Spleen (tissue), 11 donors: ENCODE data around the gene KIR3DL3. TPM values are rescaled to one million over a fixed set of nuclear protein-coding genes. Genes with fewer than 3 reads are reported as not detected.

ENCODE experiments used
- DNase-seq: peaks from one replicate; pipeline ENCODE4 v3.0.0-alpha.2; 2020
- H3K27ac ChIP-seq, 8 donors: fragments of 200-600 bp; sonication (generic) in 7 of 8; 1 replicate in 4 of 8; 2 replicates in 4 of 8; pipeline versions ENCODE4 v1.5.0 to v1.8.0; 2016 to 2021; ENCODE audit warnings: inconsistent platforms in 4 of 8, mild to moderate bottlenecking in 4 of 8, moderate library complexity in 1 of 8
- H3K27me3 ChIP-seq, 7 donors: fragments of 200-600 bp; sonication (generic) in 6 of 7; replicated peaks in 1 of 7; 1 replicate in 4 of 7; 2 replicates in 3 of 7; pipeline versions ENCODE4 v1.5.0 to v1.8.0; 2016 to 2021; ENCODE audit warnings: inconsistent platforms in 3 of 7, mild to moderate bottlenecking in 1 of 7
- H3K36me3 ChIP-seq, 6 donors: fragments of 200-600 bp; sonication (generic) in 5 of 6; 1 replicate in 4 of 6; 2 replicates in 2 of 6; pipeline versions ENCODE4 v1.5.0 to v1.8.0; 2016 to 2021; ENCODE audit warnings: inconsistent platforms in 2 of 6
- H3K4me1 ChIP-seq, 6 donors: fragments of 200-600 bp; sonication (generic) in 5 of 6; 1 replicate in 3 of 6; 2 replicates in 3 of 6; pipeline versions ENCODE4 v1.5.0 to v1.8.0; 2016 to 2021; ENCODE audit warnings: inconsistent platforms in 3 of 6
- H3K4me3 ChIP-seq, 8 donors: fragments of 200-600 bp; sonication (generic) in 7 of 8; 1 replicate in 4 of 8; 2 replicates in 4 of 8; pipeline versions ENCODE4 v1.5.0 to v1.8.0; 2016 to 2021; ENCODE audit warnings: inconsistent platforms in 4 of 8, mild to moderate bottlenecking in 4 of 8, moderate library complexity in 2 of 8
- H3K9me3 ChIP-seq, 8 donors: fragments of 200-600 bp; sonication (generic) in 7 of 8; 1 replicate in 4 of 8; 2 replicates in 4 of 8; pipeline versions ENCODE4 v1.5.0 to v1.8.0; 2016 to 2021; ENCODE audit warnings: inconsistent platforms in 4 of 8
- POLR2A ChIP-seq, 3 donors: fragments of 450-650 bp; IDR thresholded peaks; one replicate each; pipeline ENCODE4 v1.5.1; 2017; ENCODE audit warnings: antibody characterized with exemption in 3 of 3, mild to moderate bottlenecking in 1 of 3
- POLR2AphosphoS5 ChIP-seq, 3 donors: sonication (generic); formaldehyde crosslinking; IDR thresholded peaks; one replicate each; pipeline ENCODE4 v1.5.1; 2017; ENCODE audit warnings: antibody characterized with exemption in 3 of 3
- WGBS, 5 donors: extraction: QIAGEN DNeasy Blood & Tissue Kit in 3 of 5; methylation state at CpG; one replicate each; pipeline versions ENCODE4 v1.1.5 to v1.1.7; 2013 to 2018; 5-methylcytosine and 5-hydroxymethylcytosine counted together
- intact Hi-C: fragments of 100-400 bp; cut with DNase I; formaldehyde crosslinking; loops from one replicate; pipeline ENCODE4 v1.15.0; 2023; ENCODE audit warnings: low total_unique reads
- polyA plus RNA-seq, 3 donors: library from polyadenylated mRNA; stranded (reverse); fragments of 200-250 nt; gene quantifications; one replicate each; pipeline ENCODE4 v1.2.1, GENCODE V29; 2013
- total RNA-seq, 7 donors: library from RNA; depleted of rRNA in 3 of 7; stranded (reverse); fragments of >200 nt in 3 of 7; fragmentation: NEBNext Ultra II Directional in 4 of 7; extraction: Animal tissue kit (Norgen Biotek cat#: 25700) in 4 of 7; gene quantifications; one replicate each; pipeline versions ENCODE4 v1.1.0 to v1.2.1, GENCODE V29; 2016 to 2021
- TF ChIP-seq, protein P1 (sequence below), 11 experiments: fragments of 200-600 bp in 7 of 11; fragments of 450-650 bp in 4 of 11; sonication (generic) in 4 of 11; IDR thresholded peaks in 8 of 11; conservative IDR thresholded peaks in 3 of 11; 1 replicate in 7 of 11; 2 replicates in 4 of 11; pipeline versions ENCODE4 v1.4.0 to v1.8.0; 2016 to 2021; ENCODE audit warnings: antibody characterized with exemption in 11 of 11, inconsistent platforms in 4 of 11, mild to moderate bottlenecking in 1 of 11
- donor health status: healthy with polysubstance abuse.
- donor health status: DM: no; HTN: no; CAD: no; lungs with moderate emphysema.
- donor health status: DM: no; HTN: no; CAD: no.
- donor health status: Bipolar disorder and iron deficiency.
- donor health status: healthy.
- donor health status: DM: no; HTN: no; CAD: no.
- donor health status: DM: yes; HTN: yes; CAD: no.

KIR3DL3 gene
- total and polyA plus RNA-seq, 10 donors, result not detected

DNA sequence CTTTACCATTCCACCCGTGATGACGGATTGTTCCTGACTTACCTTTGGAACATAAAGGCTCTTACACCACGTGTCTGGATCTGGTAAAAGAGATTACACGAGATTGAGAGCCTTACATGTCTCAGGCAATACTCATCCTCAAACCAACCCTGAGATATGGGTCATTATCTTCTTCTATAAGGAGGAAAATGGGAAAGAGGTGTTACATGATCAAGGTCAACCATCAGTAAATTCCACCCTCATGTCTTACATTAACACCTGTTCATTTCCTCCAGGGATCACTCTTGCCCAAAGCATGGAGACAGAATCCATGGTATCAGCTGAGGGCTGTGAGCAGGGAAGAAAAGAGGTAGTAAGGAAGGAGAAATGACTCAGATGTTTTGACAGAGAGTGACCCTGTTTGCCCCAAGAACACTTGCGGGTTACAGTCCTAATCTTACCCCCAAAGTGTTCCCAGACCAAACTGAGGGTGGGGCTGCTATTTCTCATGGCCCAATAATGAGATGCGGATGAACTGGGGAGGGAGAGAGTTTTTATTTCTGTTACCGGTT lies 41.9 kb upstream of the KIR3DL3 start:
- TF ChIP-seq, protein P1, sequence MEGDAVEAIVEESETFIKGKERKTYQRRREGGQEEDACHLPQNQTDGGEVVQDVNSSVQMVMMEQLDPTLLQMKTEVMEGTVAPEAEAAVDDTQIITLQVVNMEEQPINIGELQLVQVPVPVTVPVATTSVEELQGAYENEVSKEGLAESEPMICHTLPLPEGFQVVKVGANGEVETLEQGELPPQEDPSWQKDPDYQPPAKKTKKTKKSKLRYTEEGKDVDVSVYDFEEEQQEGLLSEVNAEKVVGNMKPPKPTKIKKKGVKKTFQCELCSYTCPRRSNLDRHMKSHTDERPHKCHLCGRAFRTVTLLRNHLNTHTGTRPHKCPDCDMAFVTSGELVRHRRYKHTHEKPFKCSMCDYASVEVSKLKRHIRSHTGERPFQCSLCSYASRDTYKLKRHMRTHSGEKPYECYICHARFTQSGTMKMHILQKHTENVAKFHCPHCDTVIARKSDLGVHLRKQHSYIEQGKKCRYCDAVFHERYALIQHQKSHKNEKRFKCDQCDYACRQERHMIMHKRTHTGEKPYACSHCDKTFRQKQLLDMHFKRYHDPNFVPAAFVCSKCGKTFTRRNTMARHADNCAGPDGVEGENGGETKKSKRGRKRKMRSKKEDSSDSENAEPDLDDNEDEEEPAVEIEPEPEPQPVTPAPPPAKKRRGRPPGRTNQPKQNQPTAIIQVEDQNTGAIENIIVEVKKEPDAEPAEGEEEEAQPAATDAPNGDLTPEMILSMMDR (IDR thresholded peaks at IDR 0.05 in 8 of 11, conservative IDR thresholded peaks at IDR 0.05 in 3 of 11), result no peak
- TF ChIP-seq POLR2A (IDR thresholded peaks at IDR 0.05), result no peak
- TF ChIP-seq POLR2AphosphoS5 (IDR thresholded peaks at IDR 0.05), result no peak
- intact Hi-C loops, result no loop called here
- Histone ChIP-seq H3K27me3 (peaks cover 0 to 70% (median 0%) of the 10 kb centered on the region in 7 donors), H3K9me3 (no peaks in the 10 kb centered on the region), H3K27ac (no peak overlapping the region), H3K4me3 (no peak overlapping the region), H3K4me1 (no peaks in the 10 kb centered on the region), H3K36me3 (no peaks in the 10 kb centered on the region)
- 52 to 60% (median 58%) methylated on average over 7 of the region's 7 CpGs for WGBS, 5 donors
- no peak for DNase-seq

DNA sequence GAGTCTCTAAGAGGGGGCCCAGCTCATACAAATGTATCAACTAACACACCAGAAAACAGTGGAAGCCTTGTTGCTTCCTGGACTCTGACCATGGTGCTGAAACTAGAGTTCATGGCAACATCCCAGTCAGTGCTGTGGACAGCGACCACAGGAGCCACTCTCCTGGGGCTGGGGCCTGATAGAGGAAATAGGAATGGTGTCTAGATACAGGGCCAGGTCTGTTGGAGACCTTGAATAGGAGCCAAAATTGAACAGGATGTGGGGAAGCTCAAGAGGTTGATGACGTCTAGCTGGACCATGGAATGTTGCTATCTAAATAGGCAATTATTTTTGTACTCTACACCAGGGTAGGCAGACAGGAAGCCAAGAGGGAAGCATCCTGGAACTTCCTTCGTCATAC lies 39.7 kb upstream of the KIR3DL3 start:
- DNase-seq, result no peak
- Histone ChIP-seq H3K4me1 (no peaks in the 10 kb centered on the region), H3K36me3 (no peaks in the 10 kb centered on the region), H3K27ac (no peak overlapping the region), H3K4me3 (no peak overlapping the region), H3K9me3 (no peaks in the 10 kb centered on the region), H3K27me3 (peaks cover 0 to 73% (median 4%) of the 10 kb centered on the region in 7 donors)
- WGBS, 5 donors, result 21 to 35% (median 22%) methylated on average over 3 of the region's 3 CpGs
- intact Hi-C loops, result no loop called here
- TF ChIP-seq POLR2A (IDR thresholded peaks at IDR 0.05) (no peak), POLR2AphosphoS5 (IDR thresholded peaks at IDR 0.05) (no peak)
- TF ChIP-seq, protein P1 (IDR thresholded peaks at IDR 0.05 in 8 of 11, conservative IDR thresholded peaks at IDR 0.05 in 3 of 11), result no peak

DNA sequence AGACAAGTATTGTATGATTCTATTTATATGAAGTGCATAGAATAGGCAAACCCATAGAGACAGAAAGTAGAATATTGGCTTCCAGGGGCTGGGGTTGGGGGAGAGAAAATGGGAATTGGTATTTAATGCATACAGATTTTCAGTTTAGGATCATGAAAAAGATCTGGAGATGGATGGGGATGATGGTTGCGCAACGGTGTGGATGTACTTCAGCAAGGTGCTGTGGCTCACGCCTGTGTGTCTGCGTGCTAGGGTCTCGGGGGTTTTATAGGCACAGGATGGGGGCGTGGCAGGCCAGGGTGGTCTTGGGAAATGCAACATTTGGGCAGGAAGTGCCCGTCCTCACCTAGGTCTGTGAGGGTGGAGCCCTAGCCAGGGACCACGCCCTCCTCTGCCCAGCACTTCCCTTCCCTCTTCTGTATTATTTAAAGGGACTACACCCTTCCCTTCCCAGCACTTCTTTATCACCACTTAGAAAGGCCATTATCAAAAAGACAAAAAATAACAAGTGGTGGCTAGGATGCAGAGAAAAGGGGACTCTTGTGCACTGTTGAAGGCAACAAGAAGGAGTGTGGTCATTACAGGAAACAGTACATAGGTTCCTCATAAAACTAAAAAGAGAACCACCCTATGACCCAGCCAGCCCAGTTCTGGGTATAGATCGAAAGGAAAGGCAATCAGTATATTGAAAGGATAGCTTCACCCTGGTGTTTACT lies 32.5 kb upstream of the KIR3DL3 start:
- Histone ChIP-seq H3K9me3 (peaks cover 0 to 7% (median 0%) of the 10 kb centered on the region in 8 donors), H3K27me3 (peaks cover 0 to 77% (median 4%) of the 10 kb centered on the region in 7 donors), H3K4me3 (no peak overlapping the region), H3K27ac (no peak overlapping the region), H3K36me3 (no peaks in the 10 kb centered on the region), H3K4me1 (peaks cover 0 to 14% (median 0%) of the 10 kb centered on the region in 6 donors)
- intact Hi-C loops, result no loop called here
- 52 to 68% (median 66%) methylated on average over 9 of the region's 9 CpGs for WGBS, 5 donors
- DNase-seq, result no peak
- TF ChIP-seq, protein P1 (IDR thresholded peaks at IDR 0.05 in 8 of 11, conservative IDR thresholded peaks at IDR 0.05 in 3 of 11), result no peak
- TF ChIP-seq POLR2AphosphoS5 (IDR thresholded peaks at IDR 0.05) (no peak), POLR2A (IDR thresholded peaks at IDR 0.05) (no peak)

DNA sequence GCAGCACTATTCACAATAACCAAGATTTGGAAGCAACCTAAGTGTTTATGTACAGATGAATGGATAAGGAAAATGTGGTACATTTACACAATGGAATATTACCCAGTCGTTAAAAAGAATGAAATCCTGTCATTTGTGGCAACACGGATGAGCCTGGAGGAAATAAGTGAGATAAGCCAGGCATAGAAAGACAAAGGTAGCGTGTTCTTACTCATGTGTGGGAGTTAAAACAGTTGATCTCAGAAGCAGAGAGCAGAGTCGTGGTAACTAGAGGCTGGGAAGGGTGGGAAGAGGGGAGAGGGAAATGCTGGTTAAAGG lies 32.0 kb upstream of the KIR3DL3 start:
- Histone ChIP-seq H3K27me3 (peaks cover 0 to 74% (median 4%) of the 10 kb centered on the region in 7 donors), H3K4me3 (no peak overlapping the region), H3K27ac (no peak overlapping the region), H3K4me1 (peaks cover 0 to 14% (median 0%) of the 10 kb centered on the region in 6 donors), H3K36me3 (no peaks in the 10 kb centered on the region), H3K9me3 (peaks cover 0 to 7% (median 0%) of the 10 kb centered on the region in 8 donors)
- TF ChIP-seq, protein P1 (IDR thresholded peaks at IDR 0.05 in 8 of 11, conservative IDR thresholded peaks at IDR 0.05 in 3 of 11), result no peak
- TF ChIP-seq POLR2AphosphoS5 (IDR thresholded peaks at IDR 0.05) (no peak), POLR2A (IDR thresholded peaks at IDR 0.05) (no peak)
- intact Hi-C loops, result no loop called here
- 68 to 73% (median 70%) methylated on average over 4 of the region's 4 CpGs for WGBS, 5 donors
- DNase-seq, result no peak
